IMR-90 (cell line): ENCODE data around the gene ADAMTSL4. TPM values are rescaled to one million over a fixed set of nuclear protein-coding genes. Genes with fewer than 3 reads are reported as not detected.
A peak's percentile ranks its signal among the peaks of the same experiment; 100 is the strongest.

Experiments used
- ATAC-seq: fragments of 200-7000 bp; cut with Tn5 transposase; 2 replicates; pipeline ENCODE4 v1.9.1; 2020; ENCODE audit warnings: low read depth, mild to moderate bottlenecking, moderate library complexity
- BruUV-seq: library from RNA; stranded (reverse); fragments of 400-500 nt; replicated peaks from 2 replicates; lab custom pipeline; 2021; lab: Mats Ljungman, UMichigan
- CTCF ChIA-PET: fragments of 300-600 bp; formaldehyde crosslinking; extraction: SDS; loops from one replicate; lab custom pipeline; 2021; ENCODE audit warnings: antibody characterized with exemption; lab: Yijun Ruan, JAX
- POLR2A ChIA-PET: fragments of 300-600 bp; sonication (Branson Sonifier 250); formaldehyde crosslinking; loops from one replicate; lab custom pipeline; 2022; ENCODE audit warnings: antibody characterized with exemption; ENCODE audit not compliant: unreplicated experiment; lab: Charles Lee
- DNase-seq: peaks from one replicate; pipeline ENCODE4 v3.0.0; 2013
- H2AFZ ChIP-seq: replicated peaks from 2 replicates; pipeline ENCODE3; 2013; ENCODE audit warnings: low read length, mild to moderate bottlenecking; ENCODE audit not compliant: poor library complexity
- H2AK5ac ChIP-seq: 2 replicates; pipeline ENCODE4 v1.6.1; 2013; ENCODE audit warnings: low read depth, low read length, inconsistent platforms
- H2AK9ac ChIP-seq: replicated peaks from 2 replicates; pipeline ENCODE3; 2013; ENCODE audit warnings: mild to moderate bottlenecking, low read depth, low read length, moderate library complexity; ENCODE audit not compliant: poor library complexity
- H2BK120ac ChIP-seq: 2 replicates; pipeline ENCODE4 v1.6.1; 2013; ENCODE audit warnings: low read depth, low read length, inconsistent platforms
- H2BK15ac ChIP-seq: 3 replicates; pipeline ENCODE4 v1.6.1; 2013; ENCODE audit warnings: low read depth, low read length, inconsistent platforms
- H2BK20ac ChIP-seq: 2 replicates; pipeline ENCODE4 v1.6.1; 2013; ENCODE audit warnings: low read depth, mild to moderate bottlenecking, inconsistent platforms, low read length, moderate library complexity
- H2BK5ac ChIP-seq: 2 replicates; pipeline ENCODE4 v1.6.1; 2013; ENCODE audit warnings: mild to moderate bottlenecking, low read depth, low read length, inconsistent platforms; ENCODE audit not compliant: poor library complexity, severe bottlenecking
- H3K14ac ChIP-seq: replicated peaks from 2 replicates; pipeline ENCODE4 v1.6.1; 2013; ENCODE audit warnings: low read depth, low read length, inconsistent platforms
- H3K18ac ChIP-seq: 2 replicates; pipeline ENCODE4 v1.6.1; 2013; ENCODE audit warnings: low read depth, low read length, control low read depth
- H3K23ac ChIP-seq: 2 replicates; pipeline ENCODE4 v1.6.1; 2013; ENCODE audit warnings: low read depth, low read length, inconsistent platforms
- H3K27ac ChIP-seq: 2 replicates; pipeline ENCODE4 v1.5.1; 2013; ENCODE audit warnings: mild to moderate bottlenecking, control low read depth, low read length; ENCODE audit not compliant: insufficient read depth
- H3K27me3 ChIP-seq: 2 replicates; pipeline ENCODE4 v1.6.1; 2013; ENCODE audit warnings: low read length; ENCODE audit not compliant: control insufficient read depth, insufficient read depth
- H3K36me3 ChIP-seq: 2 replicates; pipeline ENCODE4 v1.6.1; 2013; ENCODE audit warnings: low read length, mixed read lengths; ENCODE audit not compliant: control insufficient read depth, insufficient read depth
- H3K4ac ChIP-seq: 2 replicates; pipeline ENCODE4 v1.6.1; 2013; ENCODE audit warnings: low read depth, low read length, inconsistent platforms
- H3K4me1 ChIP-seq: 2 replicates; pipeline ENCODE4 v1.6.1; 2013; ENCODE audit warnings: low read length, mixed read lengths; ENCODE audit not compliant: control insufficient read depth, insufficient read depth
- H3K4me2 ChIP-seq: 2 replicates; pipeline ENCODE4 v1.6.1; 2013; ENCODE audit warnings: low read depth, mild to moderate bottlenecking, control low read depth, low read length, moderate library complexity
- H3K4me3 ChIP-seq: 2 replicates; pipeline ENCODE4 v1.5.1; 2013; ENCODE audit warnings: low read depth, mild to moderate bottlenecking, control low read depth, low read length, moderate library complexity; ENCODE audit not compliant: insufficient read depth
- H3K56ac ChIP-seq: 2 replicates; pipeline ENCODE4 v1.6.1; 2013; ENCODE audit warnings: low read length, inconsistent platforms; ENCODE audit not compliant: insufficient read depth; ENCODE audit errors: extremely low read depth
- H3K79me1 ChIP-seq, 2 experiments: 2 replicates each; pipeline ENCODE4 v1.6.1; 2013; ENCODE audit warnings: low read length in 2 of 2, inconsistent platforms in 1 of 2, low read depth in 1 of 2
- H3K9ac ChIP-seq: 2 replicates; pipeline ENCODE4 v1.6.1; 2013; ENCODE audit warnings: low read depth, low read length, control low read depth
- H3K9me1 ChIP-seq: 2 replicates; pipeline ENCODE4 v1.6.1; 2013; ENCODE audit warnings: low read length, inconsistent platforms; ENCODE audit not compliant: insufficient read depth
- H3K9me3 ChIP-seq: 2 replicates; pipeline ENCODE4 v1.6.1; 2013; ENCODE audit warnings: low read length; ENCODE audit not compliant: control insufficient read depth, insufficient read depth
- H4K20me1 ChIP-seq: 2 replicates; pipeline ENCODE4 v1.6.1; 2013; ENCODE audit warnings: low read length, inconsistent platforms; ENCODE audit not compliant: insufficient read depth
- H4K5ac ChIP-seq: 2 replicates; pipeline ENCODE4 v1.6.1; 2013; ENCODE audit warnings: mild to moderate bottlenecking, low read depth, low read length, control low read depth
- H4K8ac ChIP-seq, 2 experiments: 2 replicates each; pipeline ENCODE4 v1.6.1; 2013; ENCODE audit warnings: low read depth in 2 of 2, low read length in 2 of 2, control low read depth in 1 of 2, inconsistent platforms in 1 of 2
- H4K91ac ChIP-seq: 2 replicates; pipeline ENCODE4 v1.6.1; 2013; ENCODE audit warnings: low read depth, low read length, inconsistent platforms; ENCODE audit not compliant: insufficient read depth
- BHLHE40 ChIP-seq: fragments of 150-350 bp; IDR thresholded peaks from 2 replicates; pipeline ENCODE4 v1.6.1; 2016; ENCODE audit warnings: mild to moderate bottlenecking, low read depth, low read length
- CEBPB ChIP-seq: IDR thresholded peaks from 2 replicates; pipeline ENCODE4 v1.6.1; 2012; ENCODE audit warnings: low read depth, low read length, improper control_type of control experiment
- CTCF ChIP-seq: conservative IDR thresholded peaks from 2 replicates; pipeline ENCODE4 v1.5.1; 2012; ENCODE audit warnings: mild to moderate bottlenecking, low read depth, low read length, improper control_type of control experiment
- MAFK ChIP-seq: IDR thresholded peaks from 2 replicates; pipeline ENCODE4 v1.6.1; 2012; ENCODE audit warnings: low read depth, low read length, improper control_type of control experiment
- MXI1 ChIP-seq: IDR thresholded peaks from 2 replicates; pipeline ENCODE4 v1.6.1; 2012; ENCODE audit warnings: low read depth, mild to moderate bottlenecking, low read length, moderate library complexity, borderline replicate concordance
- POLR2A ChIP-seq: IDR thresholded peaks from 2 replicates; pipeline ENCODE4 v1.6.1; 2012; ENCODE audit warnings: mild to moderate bottlenecking, low read depth, low read length
- SMC3 ChIP-seq: fragments of 150-350 bp; IDR thresholded peaks from 2 replicates; pipeline ENCODE4 v1.6.1; 2016; ENCODE audit warnings: low read depth, mild to moderate bottlenecking, antibody characterized with exemption, low read length, moderate library complexity
- WGBS, 2 experiments: methylation state at CpG; one replicate each; pipeline versions ENCODE4 v1.1.5 to v1.1.7; 2013; ENCODE audit warnings: missing lambda C conversion rate in 2 of 2; ENCODE audit not compliant: insufficient read length in 1 of 2; ENCODE audit errors: extremely low coverage in 2 of 2; 5-methylcytosine and 5-hydroxymethylcytosine counted together
- dilution Hi-C: fragments of 300-500 bp; cut with HindIII; formaldehyde crosslinking; loops from one replicate; pipeline ENCODE4 v1.14.3; 2018; ENCODE audit warnings: low sequenced_read_pairs; ENCODE audit not compliant: unreplicated experiment
- in situ Hi-C: fragments of 300-500 bp; cut with MboI; formaldehyde crosslinking; loops from 3 replicates; pipeline ENCODE4 v1.14.3; 2019; ENCODE audit warnings: low sequenced_read_pairs, inconsistent platforms, mixed read lengths
- intact Hi-C: fragments of 100-400 bp; cut with micrococcal nuclease; formaldehyde crosslinking; loops from 2 replicates; pipeline ENCODE4 v1.10.0; 2022
- polyA plus RNA-seq, 3 experiments: library from polyadenylated mRNA; depleted of rRNA; stranded (reverse); fragments of >200 nt; gene quantifications; 2 replicates each; pipeline ENCODE4 v1.2.3, GENCODE V29; 2012; ENCODE audit warnings: low replicate concordance in 1 of 3
- total RNA-seq: library from RNA; depleted of rRNA; stranded (reverse); fragments of >200 nt; gene quantifications from 2 replicates; pipeline ENCODE4 v1.2.3, GENCODE V29; 2012

ADAMTSL4 gene
- total and polyA plus RNA-seq, 2 of the 4 experiments (the other 2 are of a cell fraction) = 0.54 to 12.2 TPM

DNA sequence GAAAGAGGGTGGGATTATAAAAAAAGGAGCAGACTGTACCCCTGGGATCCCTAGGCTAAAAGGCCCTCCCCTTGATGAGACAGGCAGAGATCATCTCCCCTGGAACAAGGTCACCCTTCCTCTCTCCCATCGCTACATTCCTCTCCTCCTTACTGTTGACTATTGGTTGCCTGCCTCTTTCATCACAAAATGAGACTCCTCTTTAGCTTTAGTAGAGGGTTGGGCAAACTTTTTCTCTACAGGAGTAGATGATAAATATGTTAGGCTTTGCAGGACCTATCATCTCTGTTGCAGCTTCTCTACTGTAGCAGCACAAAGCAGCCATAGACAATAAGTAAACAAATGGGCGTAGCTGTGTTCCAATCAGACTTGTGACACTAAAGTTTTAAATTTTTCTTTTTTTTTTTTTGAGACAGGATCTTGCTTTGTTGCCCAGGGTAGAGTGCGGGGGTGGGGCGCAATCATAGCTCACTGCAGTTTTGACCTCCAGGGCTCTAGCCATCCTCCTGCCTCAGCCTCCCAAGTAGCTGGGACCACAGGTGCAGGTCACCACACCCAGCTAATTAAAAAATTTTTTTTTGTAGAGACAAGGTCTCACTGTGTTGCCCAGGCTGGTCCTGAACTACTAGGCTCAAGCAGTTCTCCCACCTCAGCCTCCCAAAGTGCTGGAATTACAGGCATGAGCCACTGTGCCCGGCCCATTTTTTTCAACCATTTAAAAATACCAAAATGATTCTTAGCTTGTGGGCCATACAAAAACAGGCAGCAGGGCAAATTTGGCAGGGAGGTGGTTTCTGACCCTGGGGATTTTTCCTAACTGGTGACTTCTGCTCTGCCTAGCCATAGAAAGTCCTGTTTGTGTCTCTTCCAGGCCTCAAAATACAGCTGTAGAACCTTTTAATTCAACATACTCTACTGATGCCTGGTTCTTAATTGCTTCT is 15.1 kb downstream of the ADAMTSL4 start:
- no peaks in the 10 kb centered on the region for H3K36me3 ChIP-seq
- H3K18ac ChIP-seq = peak overlapping the region; percentile 12; the same call in 1 of the 2 replicates
- ChIA-PET POLR2A (interaction anchor here (1.1 kb wide), 1 partner anchor 14 kb away, joined by 4 read pairs; no protein-coding TSS in a partner anchor), CTCF (interaction anchor here (0.6 to 0.8 kb wide), 3 partner anchors 15 to 442 kb away, joined by 3 to 6 read pairs (median 5); partner anchors contain the start of gene MCL1)
- peaks cover 39% of the 10 kb centered on the region for H3K4me1 ChIP-seq
- dilution Hi-C loops (no loop called here), intact Hi-C loops (loop anchor here (5.0 to 10.0 kb wide), 6 partner anchors 77 to 440 kb away; partner anchors contain the start of genes ARNT, CA14, GOLPH3L and MINDY1), in situ Hi-C loops (loop anchor here (10.0 kb wide), 1 partner anchor 240 kb away; the partner anchor contains the start of gene CTSK)
- peak overlapping the region; percentile 89 for H3K23ac ChIP-seq
- H4K91ac ChIP-seq = peak overlapping the region; percentile 72
- TF ChIP-seq MXI1 = no peak
- TF ChIP-seq MAFK = no peak
- no peak for TF ChIP-seq BHLHE40
- TF ChIP-seq CTCF = no peak
- TF ChIP-seq SMC3 = no peak
- peak; percentile 52 for TF ChIP-seq POLR2A
- no peak; the same call in 1 of the 2 replicates for TF ChIP-seq CEBPB
- peak overlapping the region; percentile 61 for H3K14ac ChIP-seq
- H3K4ac ChIP-seq = peak overlapping the region; percentile 99
- peaks cover 12 to 83% of the 10 kb centered on the region in 2 experiments for H3K79me1 ChIP-seq
- H3K4me2 ChIP-seq = no peak overlapping the region
- peak overlapping the region; percentile 59 for H2AK9ac ChIP-seq
- H4K5ac ChIP-seq = peak overlapping the region; percentile 82
- 0 out of 2 replicates have a peak overlapping the region, but pooled peaks have one; percentile 17 for H3K9ac ChIP-seq
- H2AFZ ChIP-seq = no peak overlapping the region
- peaks cover 49% of the 10 kb centered on the region for H4K20me1 ChIP-seq
- 0 out of 2 replicates have a peak overlapping the region, but pooled peaks have one; percentile 93 for H2AK5ac ChIP-seq
- no peaks in the 10 kb centered on the region for H3K9me3 ChIP-seq
- BruUV-seq = no TSS peak
- no peaks in the 10 kb centered on the region for H3K27me3 ChIP-seq
- DNase-seq (no peak), ATAC-seq (no peak)
- H3K56ac ChIP-seq = peak overlapping the region; percentile 8; the same call in 1 of the 2 replicates
- peak overlapping the region; percentile 96 for H2BK5ac ChIP-seq
- WGBS, 2 experiments = no CpG with 5 or more reads among the region's 5 CpGs
- H2BK120ac ChIP-seq = peak overlapping the region; percentile 98
- no peak overlapping the region for H3K4me3 ChIP-seq
- H2BK20ac ChIP-seq = peak overlapping the region; percentile 97
- H3K27ac ChIP-seq = peak overlapping the region; percentile 96; the same call in 1 of the 2 replicates
- H2BK15ac ChIP-seq = peak overlapping the region; percentile 90; the same call in 2 of the 3 replicates
- H3K9me1 ChIP-seq = peaks cover 28% of the 10 kb centered on the region
- peak overlapping the region in 1 of 2 experiments; percentile 90; a peak in 2 of 4 replicates for H4K8ac ChIP-seq
